ENCODE data around the gene RIC1. TPM values are rescaled to one million over a fixed set of nuclear protein-coding genes. Genes with fewer than 3 reads are reported as not detected.

The RIC1 gene
- total and polyA plus RNA-seq, 12 donors, result 3.6 to 33.1 (median 17.9) TPM

- no peaks in the 10 kb centered on the region for H3K4me1 ChIP-seq (replicated peaks in 1 of 2)
- intact Hi-C loops (cut with DNase I), result no loop called here
- WGBS, 4 donors, result 97 to 100% (median 99%) methylated on average over 1 of the region's 1 CpG
- H3K9me3 ChIP-seq (replicated peaks in 1 of 3), result no peaks in the 10 kb centered on the region
- no peaks in the 10 kb centered on the region for H3K36me3 ChIP-seq (replicated peaks in 1 of 2)
- no peak overlapping the region for H3K4me3 ChIP-seq
- no peak overlapping the region for H3K27ac ChIP-seq
- H3K27me3 ChIP-seq, result no peaks in the 10 kb centered on the region
- TF ChIP-seq POLR2A (IDR thresholded peaks at IDR 0.05), result no peak
- no peak for TF ChIP-seq CTCF (IDR thresholded peaks at IDR 0.05)
- DNase-seq, result no peak
Measured at GRCh38 chr9:5698004-5698403, 69.1 kb downstream of the RIC1 start.

DNA sequence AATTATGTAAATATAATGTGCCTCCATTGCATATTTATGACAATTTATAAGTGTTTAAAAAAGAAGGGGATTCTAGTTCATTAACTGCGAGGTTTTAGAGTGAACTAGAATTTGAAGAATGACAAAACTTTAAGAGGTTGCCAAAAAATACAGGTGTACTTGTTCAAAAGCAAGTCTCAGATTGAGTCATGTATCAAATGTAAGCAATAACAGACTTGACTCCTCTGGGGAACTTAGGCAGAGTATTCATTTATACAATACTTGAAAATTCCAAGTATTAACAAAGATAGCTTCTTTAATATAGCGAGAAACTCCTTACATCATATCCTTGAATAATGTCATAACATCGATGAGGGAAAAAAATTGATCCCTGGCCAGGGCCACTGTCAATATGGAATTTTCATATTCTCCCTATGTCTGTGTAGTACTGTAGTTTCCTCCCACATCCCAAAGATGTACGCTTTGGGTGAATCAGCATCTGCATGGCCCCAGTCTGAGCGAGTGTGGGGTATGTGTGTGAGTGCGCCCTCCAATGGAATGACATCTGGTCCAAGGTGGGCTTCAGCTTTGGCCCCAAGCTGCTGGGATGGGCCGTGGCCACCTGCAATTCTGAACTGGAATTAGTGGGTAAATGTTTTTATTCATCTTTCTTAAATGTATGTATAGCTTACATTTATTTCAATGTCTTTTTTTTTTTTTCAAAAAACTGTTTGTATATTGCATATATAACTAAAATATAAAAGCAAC is 70.1 kb downstream of the RIC1 start:
- DNase-seq, result no peak
- intact Hi-C loops (cut with DNase I), result no loop called here
- no peaks in the 10 kb centered on the region for H3K27me3 ChIP-seq
- 79 to 95% (median 82%) methylated on average over 7 of the region's 7 CpGs for WGBS, 4 donors
- no peak overlapping the region for H3K27ac ChIP-seq
- H3K4me1 ChIP-seq (replicated peaks in 1 of 2), result no peaks in the 10 kb centered on the region
- TF ChIP-seq CTCF (IDR thresholded peaks at IDR 0.05) (no peak), POLR2A (IDR thresholded peaks at IDR 0.05) (no peak)
- no peaks in the 10 kb centered on the region for H3K36me3 ChIP-seq (replicated peaks in 1 of 2)
- H3K9me3 ChIP-seq (replicated peaks in 1 of 3), result no peaks in the 10 kb centered on the region
- no peak overlapping the region for H3K4me3 ChIP-seq

DNA sequence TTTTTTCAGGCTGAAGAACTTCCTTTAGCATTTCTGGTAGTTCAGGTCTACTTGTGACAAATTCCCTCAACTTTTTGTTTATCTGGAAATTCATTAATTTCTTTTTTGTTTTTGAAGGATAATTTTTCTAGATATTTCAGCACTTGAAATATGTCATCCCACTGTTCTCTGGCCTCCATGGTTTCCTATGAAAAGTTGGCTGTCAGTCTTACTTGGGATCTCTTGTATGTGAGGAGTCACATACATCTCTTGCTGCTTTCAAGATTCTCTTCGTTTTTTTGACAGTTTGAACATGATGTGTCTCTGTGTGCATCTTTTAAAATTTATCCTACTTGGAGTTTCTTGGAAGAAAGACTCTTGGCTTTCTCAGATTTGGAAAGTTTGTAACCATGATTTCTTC is 79.5 kb downstream of the RIC1 start:
- Histone ChIP-seq H3K27ac (no peak overlapping the region), H3K27me3 (no peaks in the 10 kb centered on the region), H3K36me3 (replicated peaks in 1 of 2) (no peaks in the 10 kb centered on the region), H3K9me3 (replicated peaks in 1 of 3) (no peaks in the 10 kb centered on the region), H3K4me3 (no peak overlapping the region), H3K4me1 (replicated peaks in 1 of 2) (no peaks in the 10 kb centered on the region)
- WGBS, 4 donors, result 79 to 97% (median 87%) methylated on average over 1 of the region's 1 CpG
- TF ChIP-seq POLR2A (IDR thresholded peaks at IDR 0.05), result no peak
- no peak for TF ChIP-seq CTCF (IDR thresholded peaks at IDR 0.05)
- no peak for DNase-seq
- intact Hi-C loops (cut with DNase I), result no loop called here

DNA sequence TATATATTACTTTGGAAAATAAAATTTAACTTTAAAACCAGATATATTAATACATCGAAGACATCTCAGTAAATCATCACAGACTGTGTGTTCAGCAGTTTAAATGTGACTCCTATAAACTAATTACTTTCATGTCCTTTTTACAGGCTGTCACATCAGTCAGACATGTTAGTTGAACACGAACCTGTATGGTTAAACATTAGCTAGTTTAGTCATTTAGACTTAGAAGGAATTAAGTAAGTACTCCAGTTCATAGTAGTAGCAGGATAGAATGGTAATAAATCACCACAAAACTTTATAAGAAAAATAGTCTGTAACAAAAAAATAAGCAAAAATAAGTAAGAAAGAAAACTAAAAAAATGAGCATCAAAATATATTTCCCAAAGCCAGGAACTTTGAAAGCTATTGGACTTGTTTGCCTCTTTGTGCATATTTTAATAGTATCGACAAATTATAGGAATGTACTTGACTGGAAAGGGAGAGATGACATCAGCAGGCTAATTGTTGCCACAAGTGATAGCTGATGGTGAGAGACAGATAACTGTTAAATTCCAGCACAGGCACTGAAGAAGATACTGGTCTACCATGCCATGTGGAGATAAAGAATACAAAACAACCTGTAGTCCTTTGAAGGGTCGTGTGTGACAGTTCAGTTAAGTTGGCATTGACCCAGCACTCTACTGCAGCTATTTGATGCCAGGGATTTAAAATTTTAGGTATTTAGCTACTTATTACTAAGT is 83.9 kb downstream of the RIC1 start:
- no peak overlapping the region for H3K27ac ChIP-seq
- no peaks in the 10 kb centered on the region for H3K9me3 ChIP-seq (replicated peaks in 1 of 3)
- no peak overlapping the region for H3K4me3 ChIP-seq
- 77 to 85% (median 80%) methylated on average over 4 of the region's 4 CpGs for WGBS, 4 donors
- TF ChIP-seq CTCF (IDR thresholded peaks at IDR 0.05), result no peak
- TF ChIP-seq POLR2A (IDR thresholded peaks at IDR 0.05), result no peak
- no peaks in the 10 kb centered on the region for H3K27me3 ChIP-seq
- no peaks in the 10 kb centered on the region for H3K36me3 ChIP-seq (replicated peaks in 1 of 2)
- DNase-seq, result no peak
- intact Hi-C loops (cut with DNase I), result no loop called here
- H3K4me1 ChIP-seq (replicated peaks in 1 of 2), result no peaks in the 10 kb centered on the region

Measured in adrenal gland (tissue), 12 donors.